HEK293 (cell line): Measurements from ENCODE around the gene REX1BD.

Experiments used
- CTCF ChIP-seq: fragments of 450-650 bp; formaldehyde crosslinking; IDR thresholded peaks from 2 replicates; pipeline ENCODE4 v1.5.1; 2016; ENCODE audit warnings: missing biosample characterization, missing genetic modification characterization
- GLI2 ChIP-seq: fragments of 450-650 bp; formaldehyde crosslinking; IDR thresholded peaks from 2 replicates; pipeline ENCODE4; 2017; ENCODE audit warnings: missing biosample characterization, missing genetic modification characterization, low read depth, borderline replicate concordance
- KLF10 ChIP-seq: fragments of 450-650 bp; IDR thresholded peaks from 2 replicates; pipeline ENCODE4 v1.5.1; 2018; ENCODE audit warnings: missing biosample characterization, mild to moderate bottlenecking, missing genetic modification characterization
- REST ChIP-seq: fragments of 450-650 bp; formaldehyde crosslinking; IDR thresholded peaks from 2 replicates; pipeline ENCODE4 v1.5.1; 2016; ENCODE audit warnings: missing biosample characterization, missing genetic modification characterization
- YY1 ChIP-seq: fragments of 450-650 bp; formaldehyde crosslinking; IDR thresholded peaks from 2 replicates; pipeline ENCODE4 v1.5.1; 2018; ENCODE audit warnings: missing biosample characterization, missing genetic modification characterization
- ZNF24 ChIP-seq: fragments of 450-650 bp; formaldehyde crosslinking; IDR thresholded peaks from 2 replicates; pipeline ENCODE4 v1.5.1; 2016; ENCODE audit warnings: missing biosample characterization, missing genetic modification characterization
- ZNF274 ChIP-seq, 2 experiments: fragments of 200-500 bp in 1 of 2; fragments of 450-650 bp in 1 of 2; sonication (Bioruptor generic) in 1 of 2; formaldehyde crosslinking in 1 of 2; IDR thresholded peaks; 2 replicates each; pipeline versions ENCODE4 v1.5.1 to v1.6.1; 2014 to 2016; ENCODE audit warnings: borderline replicate concordance in 1 of 2, inconsistent platforms in 1 of 2, low read length in 1 of 2, missing biosample characterization in 1 of 2, missing genetic modification characterization in 1 of 2
- ZNF426 ChIP-seq: fragments of 450-650 bp; formaldehyde crosslinking; IDR thresholded peaks from 2 replicates; pipeline ENCODE4 v1.5.1; 2017; ENCODE audit warnings: missing biosample characterization, missing genetic modification characterization, mild to moderate bottlenecking, inconsistent platforms, moderate library complexity
- ZNF501 ChIP-seq: fragments of 450-650 bp; formaldehyde crosslinking; IDR thresholded peaks from 2 replicates; pipeline ENCODE4 v1.5.1; 2016; ENCODE audit warnings: missing biosample characterization, missing genetic modification characterization
- ZNF639 ChIP-seq: fragments of 450-650 bp; formaldehyde crosslinking; IDR thresholded peaks from 2 replicates; pipeline ENCODE4 v1.5.1; 2016; ENCODE audit warnings: missing biosample characterization, missing genetic modification characterization
- ZNF792 ChIP-seq: fragments of 450-650 bp; formaldehyde crosslinking; IDR thresholded peaks from 2 replicates; pipeline ENCODE4 v1.5.1; 2016; ENCODE audit warnings: missing biosample characterization, missing genetic modification characterization

- TF ChIP-seq ZNF24 (tag by site-specific recombination) (no peak), ZNF501 (tag by site-specific recombination) (no peak), CTCF (tag by site-specific recombination) (no peak), KLF10 (tag by site-specific recombination) (no peak), ZNF639 (tag by site-specific recombination) (no peak), ZNF792 (tag by site-specific recombination) (no peak), ZNF426 (no peak), ZNF274 (IDR thresholded peaks at IDR 0.05; ENCODE audit: low read length) (no peak), ZNF274 (tag by site-specific recombination; IDR thresholded peaks at IDR 0.05; ENCODE audit: borderline replicate concordance) (no peak), YY1 (tag by site-specific recombination) (no peak), REST (tag by site-specific recombination) (no peak), GLI2 (tag by site-specific recombination) (no peak)
Observed at GRCh38 chr19:18609717-18610051, 21.1 kb downstream of the REX1BD start.
